Body of pancreas (tissue), 4 donors: ENCODE measurements around the gene HOXA2. TPM values are rescaled to one million over a fixed set of nuclear protein-coding genes. Genes with fewer than 3 reads are reported as not detected.
A peak's percentile ranks its signal among the peaks of the same experiment; 100 is the strongest.

ENCODE experiments used
- ATAC-seq: fragments of 150-250 bp; one replicate; pipeline ENCODE4 v1.9.1; 2016
- DNase-seq, 4 donors: peaks; one replicate each; pipeline ENCODE4 v3.0.0-alpha.2; 2019
- H3K27ac ChIP-seq, 4 donors: fragments of 200-600 bp; sonication (generic); 1 replicate in 3 of 4; 2 replicates in 1 of 4; pipeline versions ENCODE4 v1.5.1 to v1.6.1; 2016 to 2019; ENCODE audit warnings: mild to moderate bottlenecking in 1 of 4, mixed read lengths in 1 of 4, moderate library complexity in 1 of 4
- H3K27me3 ChIP-seq, 2 donors: fragments of 200-600 bp; sonication (generic); one replicate each; pipeline ENCODE4 v1.6.0; 2016; ENCODE audit warnings: mild to moderate bottlenecking in 1 of 2
- H3K36me3 ChIP-seq, 2 donors: fragments of 200-600 bp; sonication (generic); replicated peaks in 1 of 2; 2 replicates each; pipeline ENCODE4 v1.5.1; 2016; ENCODE audit warnings: low read depth in 2 of 2; ENCODE audit not compliant: insufficient read depth in 1 of 2
- H3K4me1 ChIP-seq: fragments of 200-600 bp; sonication (generic); one replicate; pipeline ENCODE4 v1.6.0; 2016
- H3K4me3 ChIP-seq, 2 donors: fragments of 200-600 bp; sonication (generic); 1 replicate in 1 of 2; 2 replicates in 1 of 2; pipeline ENCODE4 v1.5.1; 2016 to 2019
- H3K9me3 ChIP-seq, 3 donors: fragments of 200-600 bp; sonication (generic); 1 replicate in 2 of 3; 2 replicates in 1 of 3; pipeline ENCODE4 v1.5.1; 2016
- CTCF ChIP-seq, 7 experiments: fragments of 450-650 bp in 4 of 7; fragments of 200-600 bp in 3 of 7; sonication (generic) in 3 of 7; IDR thresholded peaks; one replicate each; pipeline ENCODE4 v1.5.1; 2016 to 2019; ENCODE audit warnings: antibody characterized with exemption in 7 of 7
- POLR2A ChIP-seq, 3 donors: fragments of 450-650 bp; IDR thresholded peaks; one replicate each; pipeline ENCODE4 v1.6.1; 2016; ENCODE audit warnings: antibody characterized with exemption in 3 of 3, mild to moderate bottlenecking in 2 of 3
- WGBS, 2 donors: methylation state at CpG; one replicate each; pipeline ENCODE4 v1.1.5; 2017; 5-methylcytosine and 5-hydroxymethylcytosine counted together
- intact Hi-C: fragments of 100-400 bp; cut with DNase I; formaldehyde crosslinking; loops from one replicate; pipeline ENCODE4 v1.15.1; 2023
- total RNA-seq, 2 donors: library from RNA; depleted of rRNA; stranded (reverse); fragments of >200 nt; gene quantifications; one replicate each; pipeline ENCODE4 v1.1.0, GENCODE V29; 2016

The HOXA2 gene
- total RNA-seq, 2 donors from 2014 or later, result 0.66 TPM; not detected in 1

GRCh38 chr7:27103489-27104226, 1.2 kb upstream of the HOXA2 start:
- ATAC-seq (no peak), DNase-seq (peak in 1 of 4 donors; percentile 10)
- H3K36me3 ChIP-seq, result no peaks in the 10 kb centered on the region
- no peak for TF ChIP-seq CTCF (IDR thresholded peaks at IDR 0.05)
- TF ChIP-seq POLR2A (IDR thresholded peaks at IDR 0.05), result no peak
- intact Hi-C loops, result no loop called here
- H3K4me1 ChIP-seq, result peaks cover 25% of the 10 kb centered on the region
- no peak overlapping the region for H3K4me3 ChIP-seq
- H3K27me3 ChIP-seq, result peaks cover 3 to 68% of the 10 kb centered on the region in 2 donors
- WGBS, 2 donors, result 7 to 13% methylated on average over 34 to 35 of the region's 35 CpGs
- H3K27ac ChIP-seq, result peak overlapping the region in 2 of 4 donors; percentile 39 to 45
- H3K9me3 ChIP-seq, result no peaks in the 10 kb centered on the region

GRCh38 chr7:27101957-27102580, 414 bp downstream of the HOXA2 start:
- ATAC-seq (no peak), DNase-seq (no peak)
- intact Hi-C loops, result no loop called here
- Histone ChIP-seq H3K27me3 (peaks cover 9 to 71% of the 10 kb centered on the region in 2 donors), H3K4me3 (no peak overlapping the region), H3K9me3 (no peaks in the 10 kb centered on the region), H3K36me3 (no peaks in the 10 kb centered on the region), H3K27ac (peak overlapping the region in 3 of 4 donors; percentile 2 to 45 (median 23)), H3K4me1 (peaks cover 22% of the 10 kb centered on the region)
- TF ChIP-seq CTCF (IDR thresholded peaks at IDR 0.05) (no peak), POLR2A (IDR thresholded peaks at IDR 0.05) (no peak)
- WGBS, 2 donors, result 4 to 10% methylated on average over 11 to 37 of the region's 39 CpGs

- Histone ChIP-seq H3K27me3 (peaks cover 9 to 71% of the 10 kb centered on the region in 2 donors), H3K4me1 (peaks cover 24% of the 10 kb centered on the region), H3K9me3 (no peaks in the 10 kb centered on the region), H3K27ac (peak overlapping the region in 2 of 4 donors; percentile 23 to 45), H3K36me3 (no peaks in the 10 kb centered on the region), H3K4me3 (no peak overlapping the region)
- WGBS, 2 donors, result 11 to 12% methylated on average over 25 of the region's 25 CpGs
- TF ChIP-seq POLR2A (IDR thresholded peaks at IDR 0.05), result no peak
- TF ChIP-seq CTCF (IDR thresholded peaks at IDR 0.05), result no peak
- ATAC-seq, result no peak
- intact Hi-C loops, result no loop called here
- no peak for DNase-seq
Measured at GRCh38 chr7:27101171-27101956, 1.1 kb downstream of the HOXA2 start.

GRCh38 chr7:27100694-27101170, 1.8 kb downstream of the HOXA2 start:
- H3K27me3 ChIP-seq, result peaks cover 9 to 74% of the 10 kb centered on the region in 2 donors
- intact Hi-C loops, result no loop called here
- TF ChIP-seq CTCF (IDR thresholded peaks at IDR 0.05) (no peak), POLR2A (IDR thresholded peaks at IDR 0.05) (no peak)
- peaks cover 28% of the 10 kb centered on the region for H3K4me1 ChIP-seq
- 23 to 24% methylated on average over 8 of the region's 8 CpGs for WGBS, 2 donors
- H3K9me3 ChIP-seq, result no peaks in the 10 kb centered on the region
- H3K27ac ChIP-seq, result peak overlapping the region in 1 of 4 donors; percentile 45
- ATAC-seq (no peak), DNase-seq (no peak)
- no peak overlapping the region for H3K4me3 ChIP-seq
- no peaks in the 10 kb centered on the region for H3K36me3 ChIP-seq
